CD4-positive, alpha-beta T cell treated with Interleukin-2 at 100 ng/mL for 4 hours (primary cell): Measurements from ENCODE around the gene RNF220.
"Not testable (repeated sequence)": the region's sequence is repeated elsewhere in the genome, so short reads cannot be mapped to it uniquely, and the experiment has no call there.

Source experiments
- DNase-seq: peaks from one replicate; pipeline ENCODE4 v3.0.0-alpha.2; 2020; ENCODE audit warnings: low spot score

RNF220 gene

DNA sequence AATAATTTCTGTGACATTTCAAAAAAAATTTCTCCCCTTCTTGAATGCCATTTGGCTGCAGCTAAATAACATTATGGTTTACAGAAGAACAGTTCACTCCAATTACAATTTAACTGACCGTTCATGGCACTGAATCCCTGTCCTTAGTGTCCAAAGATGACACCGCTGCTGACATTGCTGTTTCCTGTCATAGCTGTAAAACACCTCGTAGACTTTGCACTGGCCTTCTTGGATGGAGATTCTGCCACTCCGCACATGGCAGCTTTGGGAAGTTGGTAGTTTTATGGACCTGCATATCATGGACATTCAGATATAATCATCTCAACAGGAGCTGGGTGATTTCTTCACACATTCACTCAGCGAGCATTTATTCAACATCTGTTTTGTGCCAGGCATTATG, 274.4 kb downstream of the RNF220 start:
- DNase-seq: no peak

DNA sequence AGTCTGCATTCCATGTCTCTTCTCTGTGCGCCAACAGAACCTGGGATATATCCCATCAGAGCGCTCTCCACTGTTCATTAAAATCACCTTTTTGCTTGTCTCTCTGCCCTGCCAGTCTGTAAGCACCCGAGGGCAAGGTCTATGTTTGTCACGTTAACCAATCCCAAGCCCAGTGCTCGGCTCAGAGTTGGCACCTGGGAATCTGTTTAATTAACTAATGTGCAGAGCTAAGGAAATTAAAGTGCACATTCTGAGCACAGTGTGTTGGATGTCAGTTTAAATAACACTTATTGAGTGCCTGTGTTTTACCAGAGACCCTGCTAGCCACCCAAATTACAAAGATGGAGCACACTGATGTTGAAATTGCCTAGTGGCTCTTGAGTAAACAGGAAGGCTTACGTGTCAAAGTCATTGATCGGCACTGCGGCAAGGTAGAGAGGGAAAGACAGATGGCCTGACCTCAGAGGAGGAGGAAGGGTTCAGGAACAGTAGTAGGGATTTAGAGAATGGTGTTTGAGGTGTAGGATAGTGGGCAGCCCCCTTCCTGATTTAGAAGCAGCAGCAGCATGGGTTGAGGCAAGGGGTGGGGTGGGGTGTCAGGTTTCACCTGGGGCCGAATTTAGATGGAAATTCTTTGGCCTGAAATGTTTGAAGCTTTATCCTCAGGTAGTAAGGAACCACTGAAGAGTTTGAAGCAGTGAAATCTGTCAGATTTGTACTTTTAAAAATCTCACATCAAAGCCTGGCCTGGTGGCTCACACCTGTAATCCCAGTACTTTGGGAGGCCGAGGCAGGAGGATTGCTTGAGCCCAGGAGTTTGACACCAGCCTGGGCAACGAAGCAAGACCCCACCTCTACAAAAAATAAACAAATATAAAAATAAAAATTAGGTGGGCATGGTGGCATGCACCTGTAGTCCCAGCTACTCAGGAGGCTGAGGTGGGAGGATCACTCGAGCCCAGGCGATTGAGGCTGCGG, 277.1 kb downstream of the RNF220 start:
- DNase-seq: no peak

GRCh38 chr1:44682883-44683265, 277.8 kb downstream of the RNF220 start:
- no peak for DNase-seq

DNA sequence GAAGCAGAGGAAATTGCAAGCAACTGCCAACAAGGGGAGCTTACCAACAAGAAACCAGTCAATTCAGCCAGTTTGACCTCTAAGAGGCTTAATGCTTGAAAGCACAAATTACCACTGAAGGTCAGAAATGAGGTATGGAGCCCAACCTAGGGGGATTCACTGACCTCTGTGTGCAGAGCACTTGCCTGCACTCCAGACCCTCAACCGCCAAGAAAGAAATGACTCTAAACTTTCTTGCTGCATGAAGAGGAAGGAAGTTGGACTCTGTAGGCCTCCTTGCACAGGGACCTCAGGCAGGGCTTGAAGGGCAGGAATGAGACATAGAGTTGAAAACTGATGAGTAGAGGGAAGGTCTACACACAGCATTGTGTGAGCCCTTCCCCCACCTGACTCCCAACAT, 279.5 kb downstream of the RNF220 start:
- DNase-seq: no peak

- no peak for DNase-seq
Measured at GRCh38 chr1:44685218-44685617, 280.2 kb downstream of the RNF220 start.

DNA sequence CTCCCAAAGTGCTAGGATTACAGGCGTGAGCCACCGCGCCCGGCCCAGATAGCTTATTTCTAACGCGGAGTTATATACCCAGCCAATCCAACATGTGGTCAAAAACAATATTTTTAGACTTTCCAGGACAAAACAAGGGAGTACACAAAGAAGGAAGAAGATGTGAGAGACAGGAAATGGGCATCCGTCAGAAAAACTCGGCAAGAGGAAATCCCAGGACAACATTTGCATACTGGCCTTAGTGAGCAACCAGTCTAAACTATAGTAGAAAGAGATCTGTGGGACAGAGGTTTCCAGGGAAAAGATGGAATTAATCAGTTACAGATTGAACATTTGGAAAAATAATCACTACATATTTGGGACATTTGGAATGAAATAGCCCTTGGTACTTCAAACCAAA, 280.8 kb downstream of the RNF220 start:
- no peak for DNase-seq

DNA sequence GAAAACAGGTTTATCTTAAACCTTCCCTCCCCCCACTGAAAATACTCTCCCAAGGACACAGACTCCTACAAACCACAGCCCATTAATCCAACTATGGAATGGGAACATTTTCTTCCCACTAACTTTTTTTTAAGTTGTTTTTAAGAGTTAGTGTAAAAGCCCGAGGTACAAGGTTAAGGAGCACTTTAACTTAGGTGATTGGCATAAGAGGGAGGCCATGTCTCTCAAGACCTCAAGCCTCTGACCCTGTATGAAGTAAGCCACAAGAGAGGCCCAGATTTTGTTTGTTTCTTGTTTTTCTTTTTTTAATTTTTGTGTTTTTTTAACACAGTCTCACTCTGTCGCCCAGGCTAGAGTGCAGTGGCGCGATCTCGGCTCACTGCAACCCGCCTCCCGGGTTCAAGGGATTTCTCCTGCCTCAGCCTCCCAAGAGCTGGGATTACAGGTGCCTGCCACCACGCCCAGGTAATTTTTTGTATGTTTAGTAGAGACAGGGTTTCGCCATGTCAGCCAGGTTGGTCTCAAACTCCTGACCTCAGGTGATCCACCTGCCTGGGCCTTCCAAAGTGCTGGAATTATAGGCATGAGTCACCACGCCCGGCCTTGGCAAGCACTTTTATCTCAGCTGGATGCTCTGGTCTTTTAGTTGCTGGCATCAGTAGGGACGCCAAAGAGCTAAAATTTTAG, 283.8 kb downstream of the RNF220 start:
- DNase-seq: no peak

DNA sequence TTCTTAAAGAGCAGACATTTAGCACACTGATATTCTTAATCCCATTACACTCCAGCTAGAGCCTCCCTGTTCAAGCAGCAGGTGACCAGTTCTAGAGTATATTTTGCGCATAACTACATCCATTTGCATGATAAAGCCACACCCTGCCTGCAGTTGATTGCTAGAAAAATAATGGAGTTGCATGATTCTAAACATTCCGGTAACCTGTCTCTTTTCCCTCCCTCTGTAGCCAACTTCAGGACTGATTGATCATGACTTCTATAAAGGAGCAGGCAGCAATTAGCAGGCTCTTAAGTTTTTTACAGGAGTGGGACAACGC, 284.4 kb downstream of the RNF220 start:
- DNase-seq: no peak

DNA sequence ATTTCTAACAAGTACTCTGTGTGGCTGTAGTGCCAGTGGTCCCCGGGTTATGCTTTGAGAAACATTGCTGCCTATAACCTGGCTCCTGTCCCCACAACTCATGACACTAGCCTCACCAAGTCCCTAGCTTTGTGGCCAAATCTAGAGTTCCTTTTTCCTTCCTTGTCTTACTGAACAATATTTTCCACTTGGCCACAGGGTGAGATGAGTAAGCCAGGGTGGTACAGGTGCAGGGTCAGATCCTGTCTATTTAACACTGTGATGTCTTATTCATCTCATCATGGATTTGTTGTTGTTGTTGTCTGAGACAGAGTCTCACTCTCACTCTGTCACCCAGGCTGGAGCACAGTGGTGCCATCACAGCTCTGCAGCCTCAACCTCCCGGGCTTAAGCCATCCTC, 288.1 kb downstream of the RNF220 start:
- no peak for DNase-seq

DNA sequence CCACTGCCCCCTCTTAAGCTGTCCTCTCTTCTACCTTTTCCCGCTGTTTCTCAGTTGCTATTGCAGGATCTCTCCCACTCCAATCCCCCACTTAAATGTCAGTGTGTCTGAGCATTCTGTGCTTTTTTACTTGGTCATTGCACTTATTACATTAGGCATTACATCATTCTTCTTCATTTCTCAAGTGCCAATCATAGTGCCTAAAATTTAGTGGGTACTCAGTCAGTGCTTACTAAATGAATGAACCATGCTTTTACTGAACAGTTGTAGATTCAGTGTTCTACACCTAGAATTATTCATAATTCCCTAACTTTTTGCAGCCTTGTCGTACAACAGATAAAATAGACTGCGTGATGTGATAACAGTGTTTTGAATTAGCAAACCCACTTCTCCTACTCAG, 288.8 kb downstream of the RNF220 start:
- no peak for DNase-seq

- no peak for DNase-seq
Measured at GRCh38 chr1:44694863-44695478, 289.9 kb downstream of the RNF220 start.

- DNase-seq: no peak
Measured at GRCh38 chr1:44695671-44696070, 290.6 kb downstream of the RNF220 start.

DNA sequence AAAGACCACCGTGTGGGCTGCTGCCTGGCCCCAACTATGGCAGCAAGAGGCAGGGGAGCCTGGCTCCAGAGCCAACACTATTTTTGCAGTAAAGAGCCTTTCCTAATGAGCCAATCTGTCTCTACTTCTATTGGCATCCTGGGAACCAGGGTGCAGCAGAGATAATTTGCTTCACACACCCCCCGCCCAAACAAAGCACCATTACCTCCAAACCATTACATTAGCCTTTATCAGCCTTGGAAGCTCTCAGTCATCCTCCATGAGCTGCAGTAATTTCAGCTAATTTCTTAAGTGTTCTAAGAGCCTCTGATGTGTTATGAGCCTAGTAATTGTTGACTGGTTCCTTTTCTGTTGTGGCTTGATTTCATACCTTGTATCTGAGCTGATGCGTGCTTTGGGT, 291.0 kb downstream of the RNF220 start:
- no peak for DNase-seq

- peak; percentile 32 for DNase-seq
Measured at GRCh38 chr1:44696789-44697345, 291.8 kb downstream of the RNF220 start.

GRCh38 chr1:44698138-44698537, 293.1 kb downstream of the RNF220 start:
- DNase-seq: no peak

DNA sequence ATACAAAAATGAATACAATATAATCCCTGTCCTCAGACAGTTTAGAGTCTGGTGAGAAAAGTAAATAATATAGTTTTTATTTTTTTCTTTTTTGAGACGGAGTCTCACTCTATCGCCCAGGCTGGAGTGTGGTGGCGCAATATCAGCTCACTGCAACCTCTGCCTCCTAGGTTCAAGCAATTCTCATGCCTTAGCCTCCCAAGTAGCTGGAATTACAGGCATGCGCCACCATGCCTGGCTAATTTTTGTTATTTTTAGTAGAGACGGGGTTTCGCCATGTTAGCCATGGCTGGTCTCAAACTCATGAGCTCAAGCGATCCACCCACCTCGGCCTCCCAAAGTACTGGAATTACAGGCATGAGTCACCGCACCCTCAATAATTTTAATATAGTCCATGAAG, 294.3 kb downstream of the RNF220 start:
- not testable (repeated sequence) for DNase-seq

DNA sequence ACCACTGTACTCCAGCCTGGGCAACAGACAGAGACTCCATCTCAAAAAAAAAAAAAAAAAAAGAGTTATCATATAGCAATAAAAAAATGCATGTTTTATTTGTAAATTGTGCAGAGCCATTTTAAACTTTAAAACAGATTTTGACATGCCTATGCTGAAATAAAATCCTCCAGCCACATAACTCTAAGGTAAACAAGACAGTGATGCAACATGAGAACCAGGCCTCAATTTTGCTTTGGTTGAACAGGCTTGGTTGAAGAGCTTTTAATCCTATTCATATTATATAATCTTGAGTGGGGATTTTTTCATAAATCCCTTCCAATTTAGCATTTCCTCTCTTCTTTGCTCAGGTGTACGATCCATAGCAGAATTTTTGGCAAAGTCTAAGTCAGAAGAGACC, 295.5 kb downstream of the RNF220 start:
- DNase-seq: no peak

DNA sequence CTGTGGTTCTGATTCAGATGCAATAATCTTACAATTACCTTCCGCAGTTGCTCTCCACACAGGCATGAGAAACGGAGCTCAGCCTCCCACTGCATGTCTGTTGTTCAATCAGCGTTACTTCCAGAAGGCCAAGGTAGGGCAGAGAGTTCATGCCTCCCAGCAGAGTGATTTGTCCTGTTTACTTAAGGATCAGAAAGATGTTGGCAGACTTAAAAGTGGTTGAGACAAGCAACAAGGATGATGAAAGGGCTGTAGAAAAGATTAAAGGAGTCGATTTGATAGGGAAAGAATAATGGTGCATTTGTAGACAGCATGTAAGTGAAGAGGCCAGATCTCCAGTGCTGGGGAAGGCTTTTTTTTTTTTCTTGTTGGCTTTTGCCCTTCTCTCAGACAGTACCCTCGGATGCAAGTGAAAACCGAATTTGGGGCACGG, 296.1 kb downstream of the RNF220 start:
- no peak for DNase-seq
